Common myeloid progenitor, CD34-positive (primary cell): ENCODE data around the gene ZWINT.

ENCODE experiments used
- CTCF ChIA-PET: fragments of 350-600 bp; sonication (Branson Sonifier 250); formaldehyde crosslinking; loops from one replicate; lab custom pipeline; 2021; ENCODE audit warnings: antibody characterized with exemption; lab: Charles Lee
- POLR2A ChIA-PET: fragments of 350-600 bp; sonication (Branson Sonifier 250); formaldehyde crosslinking; loops from one replicate; lab custom pipeline; 2021; ENCODE audit warnings: antibody characterized with exemption; lab: Charles Lee
- DNase-seq, 3 donors: peaks; one replicate each; pipeline versions ENCODE4 v3.0.0 to v3.0.0-alpha.2; 2013
- H3K27ac ChIP-seq, 2 experiments: 1 replicate in 1 of 2; 2 replicates in 1 of 2; pipeline ENCODE4 v1.7.0; 2013; ENCODE audit warnings: inconsistent platforms in 2 of 2, low read length in 2 of 2, mild to moderate bottlenecking in 2 of 2, low read depth in 1 of 2, moderate library complexity in 1 of 2; ENCODE audit not compliant: severe bottlenecking in 2 of 2, insufficient read depth in 1 of 2, poor library complexity in 1 of 2
- H3K27me3 ChIP-seq, 5 experiments: replicated peaks in 2 of 5; 1 replicate in 3 of 5; 2 replicates in 2 of 5; pipeline versions ENCODE4 v1.6.1 to v1.7.0; 2013; ENCODE audit warnings: low read length in 4 of 5, mild to moderate bottlenecking in 2 of 5, moderate library complexity in 2 of 5, inconsistent platforms in 1 of 5; ENCODE audit not compliant: insufficient read depth in 5 of 5, control insufficient read depth in 4 of 5
- H3K36me3 ChIP-seq, 4 experiments: 1 replicate in 2 of 4; 2 replicates in 2 of 4; pipeline versions ENCODE4 v1.6.1 to v1.7.0; 2013; ENCODE audit warnings: low read length in 3 of 4, control low read depth in 1 of 4, mild to moderate bottlenecking in 1 of 4; ENCODE audit not compliant: control insufficient read depth in 4 of 4, insufficient read depth in 4 of 4
- H3K4me1 ChIP-seq, 4 experiments: 1 replicate in 3 of 4; 2 replicates in 1 of 4; pipeline versions ENCODE4 v1.6.1 to v1.7.1; 2013; ENCODE audit warnings: low read length in 3 of 4, mild to moderate bottlenecking in 3 of 4, control low read depth in 1 of 4, inconsistent platforms in 1 of 4, moderate library complexity in 1 of 4; ENCODE audit not compliant: control insufficient read depth in 4 of 4, insufficient read depth in 4 of 4; ENCODE audit errors: control extremely low read depth in 1 of 4
- H3K4me3 ChIP-seq, 7 experiments: 1 replicate in 4 of 7; 2 replicates in 3 of 7; pipeline versions ENCODE4 v1.5.1 to v1.7.0; 2013; ENCODE audit warnings: mild to moderate bottlenecking in 7 of 7, low read length in 6 of 7, moderate library complexity in 6 of 7, inconsistent platforms in 2 of 7, low read depth in 2 of 7, control low read depth in 1 of 7; ENCODE audit not compliant: insufficient read depth in 4 of 7, control insufficient read depth in 1 of 7; ENCODE audit errors: extremely low read depth in 1 of 7
- H3K9me3 ChIP-seq, 5 experiments: 1 replicate in 4 of 5; 2 replicates in 1 of 5; pipeline versions ENCODE4 v1.6.1 to v1.7.1; 2013; ENCODE audit warnings: low read length in 4 of 5, mild to moderate bottlenecking in 2 of 5, inconsistent platforms in 1 of 5, low read depth in 1 of 5, moderate library complexity in 1 of 5; ENCODE audit not compliant: control insufficient read depth in 4 of 5, insufficient read depth in 2 of 5; ENCODE audit errors: control extremely low read depth in 1 of 5
- WGBS: methylation state at CpG from one replicate; pipeline ENCODE4 v1.1.5; 2013; ENCODE audit not compliant: insufficient coverage; 5-methylcytosine and 5-hydroxymethylcytosine counted together

ZWINT gene

GRCh38 chr10:56351909-56352630 lies 9.0 kb downstream of the ZWINT start:
- ChIA-PET POLR2A (no interaction called here), CTCF (interaction anchor here (1.0 to 1.2 kb wide), 2 partner anchors 11 to 12 kb away, joined by 3 read pairs; no protein-coding TSS in a partner anchor)
- WGBS: 94% methylated on average over 20 of the region's 20 CpGs

GRCh38 chr10:56349611-56350010 lies 11.4 kb downstream of the ZWINT start:
- CTCF ChIA-PET: interaction anchor here (1.6 kb wide), 1 partner anchor 12 kb away, joined by 4 read pairs; the partner anchor contains the start of gene ZWINT

More at GRCh38 chr10:56351909-56352630, 9.0 kb downstream of the ZWINT start:
- H3K9me3 ChIP-seq: no peaks in the 10 kb centered on the region
- no peak overlapping the region for H3K4me3 ChIP-seq
- no peaks in the 10 kb centered on the region for H3K27me3 ChIP-seq
- H3K27ac ChIP-seq: no peak overlapping the region
- no peaks in the 10 kb centered on the region for H3K4me1 ChIP-seq
- peaks cover 0 to under 1% (median 0%) of the 10 kb centered on the region in 4 experiments for H3K36me3 ChIP-seq
- no peak for DNase-seq

GRCh38 chr10:56348101-56348500 lies 13.0 kb downstream of the ZWINT start:
- H3K27ac ChIP-seq: no peak overlapping the region
- POLR2A ChIA-PET: no interaction called here
- CTCF ChIA-PET: no interaction called here
- H3K4me3 ChIP-seq: no peak overlapping the region
- H3K9me3 ChIP-seq: no peaks in the 10 kb centered on the region
- H3K4me1 ChIP-seq: no peaks in the 10 kb centered on the region
- no peak for DNase-seq
- WGBS: 94% methylated on average over 2 of the region's 3 CpGs
- peaks cover 0 to 2% (median 0%) of the 10 kb centered on the region in 5 experiments for H3K27me3 ChIP-seq
- H3K36me3 ChIP-seq: no peaks in the 10 kb centered on the region

More at GRCh38 chr10:56349611-56350010, 11.4 kb downstream of the ZWINT start:
- no peaks in the 10 kb centered on the region for H3K9me3 ChIP-seq
- no CpG with 5 or more reads among the region's 1 CpG for WGBS
- no peaks in the 10 kb centered on the region for H3K4me1 ChIP-seq
- peak in 2 of 3 donors; percentile 24 to 40 for DNase-seq
- no peak overlapping the region for H3K4me3 ChIP-seq
- peaks cover 0 to 2% (median 0%) of the 10 kb centered on the region in 5 experiments for H3K27me3 ChIP-seq
- H3K36me3 ChIP-seq: no peaks in the 10 kb centered on the region
- no peak overlapping the region for H3K27ac ChIP-seq
- POLR2A ChIA-PET: no interaction called here

- ChIA-PET CTCF (no interaction called here), POLR2A (no interaction called here)
- no peak for DNase-seq
- no peak overlapping the region for H3K4me3 ChIP-seq
- no peaks in the 10 kb centered on the region for H3K4me1 ChIP-seq
- H3K9me3 ChIP-seq: peaks cover 0 to 2% (median 0%) of the 10 kb centered on the region in 5 experiments
- H3K27me3 ChIP-seq: peaks cover 0 to 2% (median 0%) of the 10 kb centered on the region in 5 experiments
- H3K27ac ChIP-seq: no peak overlapping the region
- no peaks in the 10 kb centered on the region for H3K36me3 ChIP-seq
These were observed 14.1 kb downstream of the ZWINT start for GRCh38 chr10:56346845-56347415.

GRCh38 chr10:56341612-56342011 lies 19.4 kb downstream of the ZWINT start:
- ChIA-PET CTCF (no interaction called here), POLR2A (no interaction called here)
- no peaks in the 10 kb centered on the region for H3K36me3 ChIP-seq
- peaks cover 0 to 5% (median 0%) of the 10 kb centered on the region in 5 experiments for H3K9me3 ChIP-seq
- WGBS: no CpG with 5 or more reads among the region's 1 CpG
- no peaks in the 10 kb centered on the region for H3K4me1 ChIP-seq
- no peak overlapping the region for H3K27ac ChIP-seq
- DNase-seq: no peak
- H3K4me3 ChIP-seq: no peak overlapping the region
- peaks cover 0 to 2% (median 0%) of the 10 kb centered on the region in 5 experiments for H3K27me3 ChIP-seq

GRCh38 chr10:56329961-56330360 lies 31.1 kb downstream of the ZWINT start:
- CTCF ChIA-PET: no interaction called here
- Histone ChIP-seq H3K27me3 (no peaks in the 10 kb centered on the region), H3K9me3 (no peaks in the 10 kb centered on the region), H3K4me3 (no peak overlapping the region), H3K27ac (no peak overlapping the region), H3K36me3 (no peaks in the 10 kb centered on the region), H3K4me1 (no peaks in the 10 kb centered on the region)
- no CpG with 5 or more reads among the region's 2 CpGs for WGBS
- POLR2A ChIA-PET: no interaction called here
- DNase-seq: no peak

GRCh38 chr10:56327118-56327517 lies 33.9 kb downstream of the ZWINT start:
- no peaks in the 10 kb centered on the region for H3K36me3 ChIP-seq
- no peak overlapping the region for H3K4me3 ChIP-seq
- ChIA-PET CTCF (interaction anchor here (1.7 kb wide), 1 partner anchor 9 kb away, joined by 3 read pairs; no protein-coding TSS in a partner anchor), POLR2A (no interaction called here)
- no peak overlapping the region for H3K27ac ChIP-seq
- DNase-seq: no peak
- H3K9me3 ChIP-seq: no peaks in the 10 kb centered on the region
- H3K27me3 ChIP-seq: no peaks in the 10 kb centered on the region
- 90% methylated on average over 2 of the region's 3 CpGs for WGBS
- H3K4me1 ChIP-seq: no peaks in the 10 kb centered on the region
